NCI-H345 (cell line): ENCODE results near the gene KLK15.

Experiments used
- DNase-seq: peaks from one replicate; lab custom pipeline; 2025; lab: John Stamatoyannopoulos, UW

The KLK15 gene

GRCh38 chr19:50843701-50844221 is 10.4 kb upstream of the KLK15 start:
- DNase-seq = peak; percentile 73

- DNase-seq = no peak
These were observed 9.8 kb upstream of the KLK15 start for GRCh38 chr19:50843205-50843604.

- DNase-seq = no peak
These were observed 8.8 kb upstream of the KLK15 start for GRCh38 chr19:50842130-50842529.

GRCh38 chr19:50839712-50840655 is 6.6 kb upstream of the KLK15 start:
- no peak for DNase-seq

GRCh38 chr19:50838239-50838638 is 4.9 kb upstream of the KLK15 start:
- DNase-seq = peak; percentile 38

GRCh38 chr19:50837300-50837699 is 3.9 kb upstream of the KLK15 start:
- no peak for DNase-seq

GRCh38 chr19:50836543-50837195 is 3.3 kb upstream of the KLK15 start:
- DNase-seq = no peak

GRCh38 chr19:50835785-50836542 is 2.6 kb upstream of the KLK15 start:
- peak; percentile 75 for DNase-seq

- DNase-seq = peak; percentile 26
These were observed 1.9 kb upstream of the KLK15 start for GRCh38 chr19:50835103-50835784.

- DNase-seq = no peak
These were observed 411 bp upstream of the KLK15 start for GRCh38 chr19:50833802-50834167.

GRCh38 chr19:50832666-50833065 is 708 bp downstream of the KLK15 start:
- no peak for DNase-seq

- DNase-seq = no peak
These were observed 2.4 kb downstream of the KLK15 start for GRCh38 chr19:50831026-50831396.

- no peak for DNase-seq
These were observed 2.9 kb downstream of the KLK15 start for GRCh38 chr19:50830266-50831025.

- DNase-seq = no peak
These were observed 3.6 kb downstream of the KLK15 start for GRCh38 chr19:50829801-50830200.

GRCh38 chr19:50827476-50827875 is 5.9 kb downstream of the KLK15 start:
- no peak for DNase-seq

GRCh38 chr19:50826492-50827240 is 6.7 kb downstream of the KLK15 start:
- DNase-seq = no peak

- no peak for DNase-seq
These were observed 9.9 kb downstream of the KLK15 start, which contains the start of gene KLK1 for GRCh38 chr19:50823389-50824042. TSS of gene KLK1 (minus strand) at chr19:50823787. CDS start at chr19:50823748, 39 bp downstream.

- DNase-seq = no peak
These were observed 10.6 kb downstream of the KLK15 start for GRCh38 chr19:50822661-50823208.

GRCh38 chr19:50821622-50822021 is 11.8 kb downstream of the KLK15 start:
- no peak for DNase-seq
